ENCODE measurements around the gene CERS5. TPM values are rescaled to one million over a fixed set of nuclear protein-coding genes. Genes with fewer than 3 reads are reported as not detected.

The CERS5 gene
- total RNA-seq, 2 donors from 2014 or later: 6.7 to 11.2 TPM

- Histone ChIP-seq H3K27ac (no peak overlapping the region), H3K4me3 (no peak overlapping the region), H3K4me1 (peaks cover 0 to 32% of the 10 kb centered on the region in 2 donors), H3K36me3 (peaks cover 73% of the 10 kb centered on the region), H3K9me3 (no peaks in the 10 kb centered on the region), H3K27me3 (no peaks in the 10 kb centered on the region)
- TF ChIP-seq CTCF (IDR thresholded peaks at IDR 0.05): peak; percentile 46 to 84
- DNase-seq (ENCODE audit: low spot score): no peak
These were observed 78.4 kb downstream of the CERS5 start for GRCh38 chr12:50088577-50089335.

- no peak for TF ChIP-seq CTCF (IDR thresholded peaks at IDR 0.05)
- Histone ChIP-seq H3K4me1 (peaks cover 0 to 32% of the 10 kb centered on the region in 2 donors), H3K9me3 (no peaks in the 10 kb centered on the region), H3K4me3 (no peak overlapping the region), H3K27me3 (no peaks in the 10 kb centered on the region), H3K27ac (no peak overlapping the region), H3K36me3 (peaks cover 66% of the 10 kb centered on the region)
- no peak for DNase-seq (ENCODE audit: low spot score)
These were observed 79.2 kb downstream of the CERS5 start for GRCh38 chr12:50087995-50088394.

- TF ChIP-seq CTCF (IDR thresholded peaks at IDR 0.05): no peak
- no peak overlapping the region for H3K27ac ChIP-seq
These were observed 80.0 kb downstream of the CERS5 start for GRCh38 chr12:50087151-50087550.

GRCh38 chr12:50086148-50086547 lies 81.0 kb downstream of the CERS5 start:
- H3K36me3 ChIP-seq: peaks cover 49% of the 10 kb centered on the region
- no peaks in the 10 kb centered on the region for H3K27me3 ChIP-seq
- H3K4me1 ChIP-seq: peaks cover 0 to 32% of the 10 kb centered on the region in 2 donors
- H3K9me3 ChIP-seq: no peaks in the 10 kb centered on the region
- no peak for TF ChIP-seq CTCF (IDR thresholded peaks at IDR 0.05)
- DNase-seq (ENCODE audit: low spot score): no peak
- peak overlapping the region; percentile 98 for H3K27ac ChIP-seq
- H3K4me3 ChIP-seq: peak overlapping the region in 1 of 2 donors; percentile 98

More at GRCh38 chr12:50087151-50087550, 80.0 kb downstream of the CERS5 start:
- Histone ChIP-seq H3K27me3 (no peaks in the 10 kb centered on the region), H3K4me3 (no peak overlapping the region), H3K9me3 (no peaks in the 10 kb centered on the region), H3K36me3 (peaks cover 58% of the 10 kb centered on the region), H3K4me1 (peaks cover 0 to 32% of the 10 kb centered on the region in 2 donors)
- no peak for DNase-seq (ENCODE audit: low spot score)

- no peak for TF ChIP-seq CTCF (IDR thresholded peaks at IDR 0.05)
- Histone ChIP-seq H3K27me3 (no peaks in the 10 kb centered on the region), H3K27ac (peak overlapping the region; percentile 98), H3K4me3 (peak overlapping the region; percentile 90 to 98), H3K4me1 (peaks cover 0 to 32% of the 10 kb centered on the region in 2 donors), H3K36me3 (peaks cover 44% of the 10 kb centered on the region), H3K9me3 (no peaks in the 10 kb centered on the region)
- DNase-seq (ENCODE audit: low spot score): no peak
These were observed 81.5 kb downstream of the CERS5 start for GRCh38 chr12:50085615-50086072.

Data from right atrium auricular region (tissue), 2 donors.